Psoas muscle (tissue), 8 donors: Measurements from ENCODE around the gene ADAP1. TPM values are rescaled to one million over a fixed set of nuclear protein-coding genes. Genes with fewer than 3 reads are reported as not detected.

Experiments used
- ATAC-seq, 4 donors: fragments of 200-7000 bp; cut with Tn5 transposase; one replicate each; pipeline ENCODE4 v1.9.1; 2020; ENCODE audit warnings: moderate library complexity in 3 of 4, mild to moderate bottlenecking in 2 of 4
- DNase-seq, 2 donors: peaks; one replicate each; pipeline ENCODE4 v3.0.0-alpha.2; 2020
- H3K27ac ChIP-seq: fragments of 200-600 bp; one replicate; pipeline ENCODE4 v1.8.0; 2022
- H3K27me3 ChIP-seq, 3 donors: fragments of 200-600 bp in 1 of 3; one replicate each; pipeline versions ENCODE4 v1.6.1 to v1.8.0; 2013 to 2022; ENCODE audit warnings: low read length in 2 of 3, mild to moderate bottlenecking in 2 of 3, moderate library complexity in 1 of 3; ENCODE audit not compliant: insufficient read depth in 3 of 3
- H3K36me3 ChIP-seq, 2 donors: fragments of 200-600 bp in 1 of 2; one replicate each; pipeline versions ENCODE4 v1.6.1 to v1.8.0; 2013 to 2022; ENCODE audit warnings: low read depth in 1 of 2, mild to moderate bottlenecking in 1 of 2, moderate library complexity in 1 of 2; ENCODE audit not compliant: insufficient read depth in 1 of 2
- H3K4me1 ChIP-seq: fragments of 200-600 bp; one replicate; pipeline ENCODE4 v1.8.0; 2022
- H3K4me3 ChIP-seq: fragments of 200-600 bp; one replicate; pipeline ENCODE4 v1.8.0; 2022; ENCODE audit warnings: mild to moderate bottlenecking
- H3K9me3 ChIP-seq: fragments of 200-600 bp; one replicate; pipeline ENCODE4 v1.8.0; 2022
- CTCF ChIP-seq: fragments of 200-600 bp; IDR thresholded peaks from one replicate; pipeline ENCODE4 v1.8.0; 2022; ENCODE audit warnings: antibody characterized with exemption
- WGBS, 3 donors: extraction: QIAGEN DNeasy Blood & Tissue Kit; methylation state at CpG; one replicate each; pipeline versions ENCODE4 v1.1.6 to v1.1.7; 2013; 5-methylcytosine and 5-hydroxymethylcytosine counted together
- intact Hi-C, 2 donors: fragments of 100-400 bp; cut with DNase I; formaldehyde crosslinking; loops; one replicate each; pipeline versions ENCODE4 v1.11.0 to v1.14.2; 2022
- polyA plus RNA-seq, 3 donors: library from polyadenylated mRNA; stranded (reverse); fragments of 200-250 nt; gene quantifications; one replicate each; pipeline ENCODE4 v1.2.3, GENCODE V29; 2013
- total RNA-seq, 4 donors: library from RNA; stranded (reverse); fragmentation: NEBNext Ultra II Directional in 2 of 4; extraction: Animal tissue kit (Norgen Biotek cat#: 25700) in 2 of 4; gene quantifications; one replicate each; pipeline versions ENCODE4 v1.2.1 to v1.2.4, GENCODE V29; 2021 to 2023
- donor health status: healthy with polysubstance abuse.
- donor health status: DM: no; HTN: no; CAD: no; lungs with moderate emphysema.
- donor health status: Bipolar disorder and iron deficiency.
- donor health status: healthy.
- donor health status: DM: yes; HTN: yes; CAD: no.
- donor health status: DM: no; HTN: no; CAD: no.
- donor health status: DM: no; HTN: no; CAD: no.
- donor health status: DM: yes; HTN: yes; CAD: no.

The ADAP1 gene
- total and polyA plus RNA-seq, 7 donors = 0.18 to 1.4 (median 0.88) TPM

- Histone ChIP-seq H3K9me3 (no peaks in the 10 kb centered on the region), H3K4me3 (no peak overlapping the region), H3K36me3 (no peaks in the 10 kb centered on the region), H3K4me1 (no peaks in the 10 kb centered on the region), H3K27me3 (peaks cover 0 to 32% (median 2%) of the 10 kb centered on the region in 3 donors), H3K27ac (no peak overlapping the region)
- WGBS, 3 donors = 59 to 67% (median 61%) methylated on average over 38 to 46 of the region's 46 CpGs
- ATAC-seq (no peak), DNase-seq (peak in 1 of 2 donors; percentile 54)
- intact Hi-C loops = no loop called here
- no peak for TF ChIP-seq CTCF
These were observed 19.2 kb downstream of the ADAP1 start for GRCh38 chr7:935164-935873.

GRCh38 chr7:934469-935163, 19.9 kb downstream of the ADAP1 start:
- Histone ChIP-seq H3K9me3 (no peaks in the 10 kb centered on the region), H3K27me3 (peaks cover 0 to 28% (median 2%) of the 10 kb centered on the region in 3 donors), H3K27ac (no peak overlapping the region), H3K36me3 (no peaks in the 10 kb centered on the region), H3K4me3 (no peak overlapping the region), H3K4me1 (no peaks in the 10 kb centered on the region)
- DNase-seq (peak in 1 of 2 donors; percentile 32), ATAC-seq (no peak)
- WGBS, 3 donors = 69 to 77% (median 74%) methylated on average over 34 of the region's 34 CpGs
- intact Hi-C loops = no loop called here
- no peak for TF ChIP-seq CTCF

- peaks cover 0 to 22% (median 8%) of the 10 kb centered on the region in 3 donors for H3K27me3 ChIP-seq
- no peaks in the 10 kb centered on the region for H3K36me3 ChIP-seq
- 85 to 96% (median 95%) methylated on average over 11 of the region's 11 CpGs for WGBS, 3 donors
- peak in 1 of 2 donors; percentile 39 for DNase-seq
- no peak overlapping the region for H3K27ac ChIP-seq
- intact Hi-C loops = no loop called here
- no peak overlapping the region for H3K4me3 ChIP-seq
- no peaks in the 10 kb centered on the region for H3K4me1 ChIP-seq
- H3K9me3 ChIP-seq = no peaks in the 10 kb centered on the region
- no peak for ATAC-seq
- TF ChIP-seq CTCF = no peak
These were observed 21.9 kb downstream of the ADAP1 start for GRCh38 chr7:932651-932975.

GRCh38 chr7:931871-932650, 22.4 kb downstream of the ADAP1 start:
- intact Hi-C loops = no loop called here
- no peaks in the 10 kb centered on the region for H3K9me3 ChIP-seq
- no peak overlapping the region for H3K4me3 ChIP-seq
- WGBS, 3 donors = 77 to 80% (median 79%) methylated on average over 20 to 21 of the region's 21 CpGs
- peaks cover 0 to 22% (median 8%) of the 10 kb centered on the region in 3 donors for H3K27me3 ChIP-seq
- no peaks in the 10 kb centered on the region for H3K36me3 ChIP-seq
- H3K27ac ChIP-seq = no peak overlapping the region
- TF ChIP-seq CTCF = no peak
- H3K4me1 ChIP-seq = no peaks in the 10 kb centered on the region
- peak in 1 of 2 donors; percentile 38 for DNase-seq
- no peak for ATAC-seq
